Amygdala (tissue), 56 donors: ENCODE measurements around the gene CIT.

Experiments used
- DNase-seq, 56 donors: peaks; one replicate each; lab custom pipeline; 2025; lab: John Stamatoyannopoulos, UW

Gene CIT

DNA sequence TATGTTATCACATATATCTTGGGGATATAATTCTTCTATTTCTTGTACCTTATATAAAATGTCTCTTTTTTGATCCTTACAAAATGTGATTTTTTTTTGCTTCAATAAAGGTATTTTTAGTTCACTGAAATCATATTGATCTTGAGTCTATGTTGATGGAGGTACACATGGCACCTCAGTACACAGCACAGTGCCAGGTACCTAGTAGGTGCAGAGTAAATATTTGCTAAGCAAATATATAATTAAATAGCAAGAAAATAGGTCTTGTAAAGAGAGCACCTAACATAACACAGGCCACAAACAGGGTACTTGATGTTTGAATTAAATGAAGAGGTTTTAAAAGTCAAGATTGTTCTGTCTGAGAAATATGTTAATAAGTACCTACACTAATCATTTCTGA is 69.7 kb downstream of the CIT start:
- DNase-seq, result no peak

DNA sequence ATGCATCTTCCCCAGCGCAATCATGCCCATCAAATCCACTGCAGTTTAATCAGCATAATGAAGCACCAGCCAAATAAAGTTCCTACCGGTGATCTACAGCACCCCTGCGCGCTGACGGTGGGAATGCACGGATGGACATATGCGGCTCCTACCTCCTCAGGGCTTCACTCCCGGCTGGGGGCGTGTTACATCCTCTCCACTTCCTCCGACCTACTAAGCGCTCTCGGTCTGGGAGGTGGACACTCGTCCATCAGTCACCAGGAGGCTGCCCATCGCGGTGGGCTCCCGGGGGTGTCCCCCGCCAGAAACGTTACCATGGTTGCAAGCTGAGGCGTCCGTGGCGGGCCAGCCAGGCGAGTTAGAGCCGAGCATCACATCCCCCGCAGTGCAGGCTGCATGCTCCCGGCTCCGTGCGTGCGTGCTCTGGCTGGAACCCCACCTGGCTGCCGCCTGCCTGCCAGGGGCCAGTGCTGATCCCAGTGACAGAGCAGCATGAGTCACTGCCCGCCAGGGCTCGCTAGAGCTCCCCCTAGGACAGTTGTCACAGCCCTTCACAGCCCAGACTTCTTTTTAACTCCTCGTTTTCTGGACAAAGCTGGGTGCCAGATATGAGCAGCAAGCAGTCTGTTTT is 73.0 kb downstream of the CIT start:
- peak in 53 of 56 donors; percentile 9 to 81 (median 55) for DNase-seq

DNA sequence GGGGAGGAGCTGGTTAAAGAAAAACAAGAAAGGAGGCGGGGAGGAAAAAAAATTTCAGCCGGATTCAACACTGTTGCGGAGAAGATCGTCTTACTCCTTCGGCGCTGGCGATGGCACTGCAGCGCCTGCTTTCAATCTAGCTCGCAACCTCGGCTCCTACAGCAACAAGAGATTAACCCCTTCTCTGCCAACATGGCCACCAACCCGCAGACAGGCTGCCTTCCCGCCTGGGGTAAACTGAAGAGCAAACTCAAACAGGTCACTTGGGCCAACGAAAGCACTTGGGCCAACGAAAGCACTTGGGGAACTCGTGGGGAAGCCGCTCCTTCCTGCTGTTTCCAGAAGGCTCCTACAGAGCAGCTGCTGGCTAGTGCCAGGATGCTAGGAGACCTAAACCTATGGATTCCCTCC is 73.7 kb downstream of the CIT start:
- DNase-seq, result peak in 49 of 56 donors; percentile 8 to 71 (median 38)

DNA sequence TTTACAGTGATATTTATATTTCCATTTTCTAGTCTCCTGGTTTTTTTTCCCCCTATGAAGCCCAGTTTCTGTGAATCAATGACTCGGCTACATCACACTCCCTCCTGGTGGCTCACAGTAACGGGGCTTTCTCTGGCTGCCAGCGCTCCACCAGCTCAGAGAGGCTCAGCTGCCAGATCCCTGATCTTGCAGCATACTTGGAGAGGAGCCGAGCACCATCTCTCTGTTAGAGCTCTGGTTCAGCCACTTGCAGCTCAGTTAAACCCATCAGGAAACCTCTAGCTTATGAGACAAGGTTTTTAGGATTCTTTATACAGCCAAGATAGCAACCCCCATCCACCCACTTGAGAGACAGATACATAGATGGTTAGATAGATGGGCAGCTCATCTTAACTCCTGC is 74.6 kb downstream of the CIT start:
- DNase-seq, result peak in 47 of 56 donors; percentile 3 to 67 (median 31)

DNA sequence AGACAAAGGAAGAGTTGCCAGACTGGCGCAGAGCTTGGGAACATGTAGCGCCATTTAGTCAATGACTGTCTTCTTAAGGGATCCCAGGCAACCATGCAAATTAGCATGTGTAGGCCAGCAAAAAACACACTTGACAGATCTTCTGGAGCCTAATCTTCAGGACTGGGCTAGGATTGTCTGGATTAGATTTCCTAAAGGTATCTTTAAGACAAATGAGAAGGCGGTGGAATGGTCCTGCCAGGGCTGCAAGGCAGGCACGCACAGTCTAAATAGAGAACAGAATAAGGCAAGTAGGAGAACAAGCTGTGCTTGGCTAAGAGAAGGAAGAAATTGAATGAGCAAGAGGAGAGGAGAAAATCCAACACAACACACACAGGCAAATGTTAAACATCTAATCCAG is 80.0 kb downstream of the CIT start:
- DNase-seq, result peak in 1 of 56 donors; percentile 3

DNA sequence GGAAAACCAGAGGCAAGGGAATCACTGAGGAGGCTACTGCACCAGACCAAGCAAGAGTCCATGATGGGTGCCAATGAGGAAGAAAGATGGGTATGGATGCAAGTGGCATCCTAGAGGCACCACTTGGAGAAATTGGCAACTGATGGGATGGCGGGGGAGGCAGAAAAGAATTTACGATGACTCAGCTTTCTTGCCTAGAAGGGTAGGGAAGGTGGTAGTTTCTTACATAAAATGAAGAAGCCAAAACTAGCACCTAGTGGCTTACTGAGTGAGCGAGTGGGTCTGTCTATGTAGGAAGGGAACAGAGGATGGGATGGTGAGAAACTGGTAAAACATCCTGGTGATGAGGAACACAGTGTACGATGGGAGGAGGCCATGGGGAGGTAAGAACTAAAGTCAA is 80.8 kb downstream of the CIT start:
- DNase-seq, result no peak

DNA sequence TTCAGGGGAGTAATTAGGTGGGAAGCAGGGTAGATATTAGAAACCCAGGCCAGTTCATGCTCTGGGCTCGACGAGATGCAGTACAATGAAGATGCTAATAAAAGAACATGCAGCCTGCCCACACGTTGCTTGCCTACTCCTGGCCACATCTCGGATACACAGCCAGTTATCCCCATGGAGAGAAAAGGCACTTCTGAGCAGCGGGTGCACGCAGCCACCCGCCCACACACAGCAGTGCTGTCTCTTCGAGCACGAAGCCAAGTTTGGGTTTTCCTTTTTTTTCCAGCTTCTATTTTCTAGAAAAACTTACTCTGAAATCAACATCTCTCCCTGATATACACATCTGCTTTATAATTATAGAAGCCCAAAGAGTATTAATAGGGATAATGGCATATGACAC is 85.7 kb downstream of the CIT start:
- DNase-seq, result peak in 19 of 56 donors; percentile 2 to 40 (median 9)

DNA sequence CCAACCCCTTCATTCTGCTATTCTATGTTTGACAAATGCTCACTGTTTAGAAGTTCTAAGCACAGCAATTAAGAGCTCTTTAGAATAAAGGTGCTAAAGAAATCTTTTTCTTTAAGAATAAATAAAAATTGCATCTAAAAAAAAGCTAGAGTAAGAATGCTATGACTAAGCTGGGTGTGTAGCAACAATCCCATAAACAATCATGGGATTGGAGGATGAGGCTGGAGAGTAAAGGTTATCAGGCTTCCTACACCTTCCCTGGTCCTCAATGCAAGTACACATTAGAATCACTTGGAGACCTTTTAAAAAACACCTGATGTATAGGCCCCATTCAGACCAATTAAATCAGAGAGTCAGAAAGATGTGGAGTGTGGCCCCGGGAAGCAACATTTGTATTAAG is 88.3 kb downstream of the CIT start:
- no peak for DNase-seq

DNA sequence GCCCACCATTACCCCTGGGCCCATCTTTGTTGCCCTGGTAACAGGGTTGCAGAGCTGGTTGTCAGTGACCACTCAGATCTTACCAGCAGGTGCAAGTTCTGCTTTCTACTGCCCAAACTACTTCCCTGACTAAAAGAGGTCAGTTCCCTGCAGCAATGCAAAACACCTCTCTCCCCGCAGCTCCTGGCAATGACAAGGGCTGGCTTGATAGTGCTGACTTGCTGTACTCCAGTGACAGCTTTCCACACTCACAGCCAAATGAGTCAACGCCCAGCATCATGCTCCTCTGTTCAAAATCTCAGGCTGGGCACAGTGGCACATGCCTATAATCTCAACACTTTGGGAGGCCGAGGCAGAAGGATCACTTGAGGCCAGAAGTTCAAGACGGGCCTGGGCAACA is 90.6 kb downstream of the CIT start:
- DNase-seq, result no peak

DNA sequence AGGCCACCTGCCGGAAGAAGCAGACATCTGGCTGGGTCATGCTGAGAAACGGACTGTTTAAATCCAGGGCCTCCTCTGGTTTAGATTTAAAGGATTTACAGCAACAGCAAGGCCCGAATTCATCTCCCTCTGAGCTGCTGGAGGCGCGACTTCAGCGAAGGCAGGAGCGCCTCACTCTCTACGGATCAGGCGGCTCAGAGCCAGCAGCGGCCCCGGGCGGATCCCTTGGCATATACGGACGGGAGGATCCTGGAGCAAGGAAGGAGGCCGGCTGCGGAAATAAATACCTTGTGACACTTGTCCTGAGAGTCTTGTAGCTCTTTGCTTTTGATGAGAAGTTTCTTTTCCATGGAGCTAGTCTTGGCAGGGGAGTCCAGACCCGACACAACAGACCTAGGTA is 92.4 kb downstream of the CIT start:
- no peak for DNase-seq

DNA sequence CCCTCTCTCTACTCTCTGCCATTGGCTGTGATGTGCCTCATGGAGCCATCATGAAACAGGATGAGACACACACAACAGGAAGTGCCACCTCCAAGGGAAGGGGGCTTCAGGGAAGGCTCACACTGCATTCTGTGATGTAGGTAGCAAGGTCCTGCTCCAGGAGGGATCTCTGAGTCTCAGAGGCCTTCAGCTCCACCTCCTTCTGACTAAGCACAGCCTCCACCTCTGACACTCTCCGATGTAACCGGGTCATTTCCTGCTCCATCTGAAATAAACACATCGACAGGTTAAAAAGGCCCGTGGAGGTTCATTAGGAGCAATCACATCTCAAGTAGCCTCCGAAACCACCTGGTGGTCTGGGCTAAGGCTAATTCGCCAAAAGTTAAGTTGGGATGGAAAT is 93.3 kb downstream of the CIT start:
- no peak for DNase-seq

DNA sequence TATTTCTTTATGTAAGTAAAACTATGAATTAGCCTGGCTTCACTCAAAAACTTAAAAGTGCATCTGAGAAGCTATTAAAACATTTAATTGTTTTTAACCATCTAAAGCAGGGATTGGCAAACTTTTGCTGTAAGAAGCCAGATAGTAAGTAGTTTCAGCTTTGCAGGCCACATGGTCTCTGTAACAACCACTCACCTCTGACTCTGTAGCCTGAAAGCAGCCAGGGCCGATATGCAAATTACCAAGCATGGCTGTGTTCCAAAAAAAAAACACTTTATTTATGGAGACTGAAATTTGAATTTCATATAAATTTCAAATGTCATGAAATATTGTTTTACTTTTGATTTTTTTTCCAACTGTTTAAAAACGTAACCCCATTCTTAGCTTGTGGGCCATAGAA is 95.3 kb downstream of the CIT start:
- no peak for DNase-seq

DNA sequence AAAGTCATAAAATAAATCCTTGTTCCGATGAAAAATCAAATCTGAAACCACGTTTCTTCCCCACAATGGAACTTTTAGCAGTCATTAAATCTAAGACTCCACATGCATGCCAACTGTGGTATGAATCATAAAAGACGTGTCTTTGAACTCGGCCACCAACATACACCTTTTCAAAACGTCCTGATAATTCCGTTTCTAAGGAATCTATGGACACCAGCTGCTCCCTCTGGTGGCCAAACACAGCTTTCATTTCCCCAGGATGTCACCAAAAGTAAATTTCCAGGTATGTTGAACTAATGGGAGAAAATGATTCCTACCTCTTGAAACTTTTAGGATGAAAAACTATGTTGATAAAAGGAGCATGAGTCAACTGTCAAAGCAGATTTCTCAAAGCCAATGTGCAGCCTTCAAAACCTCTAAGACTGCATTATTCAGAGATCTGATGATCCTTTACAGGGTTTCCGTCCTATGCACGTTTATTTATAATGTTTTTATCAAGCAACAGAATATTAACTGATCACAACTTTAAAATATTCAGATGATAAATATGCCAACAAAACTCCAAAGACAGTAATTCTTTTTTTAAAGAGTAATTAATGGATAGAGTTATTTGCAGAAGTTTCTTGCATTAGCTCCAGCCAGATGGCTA is 96.2 kb downstream of the CIT start:
- DNase-seq, result peak in 15 of 56 donors; percentile 1 to 54 (median 7)

DNA sequence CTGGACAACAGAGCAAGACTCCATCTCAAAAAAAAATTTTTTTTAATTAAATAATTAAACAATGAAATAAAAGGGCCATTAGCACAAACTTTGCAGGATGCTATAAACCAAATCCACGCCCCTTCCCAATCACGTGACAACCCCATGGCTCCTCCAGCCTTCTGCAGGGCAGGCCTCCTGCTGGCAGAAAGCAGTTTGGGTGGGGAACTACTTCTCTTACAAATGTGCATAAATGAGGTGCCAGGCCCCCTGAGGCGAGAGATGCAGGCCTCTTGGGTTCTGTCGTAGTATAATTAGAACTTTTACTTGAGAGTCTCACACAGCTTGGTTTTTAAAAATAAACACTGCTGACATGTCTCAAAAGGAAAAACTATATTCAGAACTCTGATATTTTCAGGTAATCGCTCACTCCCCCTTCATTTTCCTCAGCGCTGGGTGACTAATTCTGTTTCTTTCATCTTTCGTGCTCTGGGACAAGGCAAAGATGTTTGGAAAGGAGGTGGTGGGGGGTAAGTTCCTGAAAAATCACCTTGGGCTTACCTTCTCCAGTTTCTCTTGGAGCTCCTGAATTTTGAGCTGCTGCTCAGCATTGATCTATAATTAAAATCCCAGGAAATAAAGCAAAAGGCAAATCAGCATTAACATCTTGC is 101.7 kb downstream of the CIT start:
- DNase-seq, result no peak

DNA sequence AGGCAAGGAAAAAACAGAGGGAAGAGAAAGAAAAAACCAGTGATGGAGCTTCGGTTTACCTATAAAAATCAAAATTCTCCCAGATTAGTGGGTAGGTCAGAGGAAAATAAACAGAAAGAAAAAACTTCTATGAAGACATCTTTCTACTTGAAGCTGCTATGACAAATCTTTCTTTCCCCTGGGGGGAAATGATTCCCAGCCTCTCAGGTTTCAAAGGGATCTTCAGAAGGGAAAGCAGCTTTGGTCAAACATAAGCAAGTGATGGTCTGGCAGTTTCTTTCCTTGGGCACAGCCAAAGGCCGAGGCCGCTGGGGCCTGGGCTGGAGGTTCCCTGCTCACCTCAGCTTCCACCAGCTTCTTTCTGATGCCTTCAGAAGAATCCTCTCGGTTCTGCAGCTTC is 104.7 kb downstream of the CIT start:
- DNase-seq, result no peak

DNA sequence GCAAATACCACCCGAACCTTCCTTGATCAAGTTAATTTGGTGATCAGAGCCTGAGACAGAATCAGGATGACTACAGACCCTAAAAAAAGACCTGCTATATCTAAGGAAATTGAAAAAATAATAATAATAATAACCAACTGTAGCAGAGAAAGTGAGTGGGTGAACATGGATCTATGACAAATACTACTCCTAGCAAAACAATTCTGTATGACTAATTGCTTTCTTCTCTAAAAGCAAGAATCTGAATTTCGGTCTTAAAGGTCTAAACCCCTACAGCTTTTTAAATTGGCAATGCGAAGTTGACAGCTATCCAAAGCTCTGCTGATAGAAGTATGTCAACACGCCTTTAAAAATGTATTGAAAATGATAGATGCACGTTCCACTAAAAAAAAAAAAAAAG is 107.0 kb downstream of the CIT start:
- no peak for DNase-seq

DNA sequence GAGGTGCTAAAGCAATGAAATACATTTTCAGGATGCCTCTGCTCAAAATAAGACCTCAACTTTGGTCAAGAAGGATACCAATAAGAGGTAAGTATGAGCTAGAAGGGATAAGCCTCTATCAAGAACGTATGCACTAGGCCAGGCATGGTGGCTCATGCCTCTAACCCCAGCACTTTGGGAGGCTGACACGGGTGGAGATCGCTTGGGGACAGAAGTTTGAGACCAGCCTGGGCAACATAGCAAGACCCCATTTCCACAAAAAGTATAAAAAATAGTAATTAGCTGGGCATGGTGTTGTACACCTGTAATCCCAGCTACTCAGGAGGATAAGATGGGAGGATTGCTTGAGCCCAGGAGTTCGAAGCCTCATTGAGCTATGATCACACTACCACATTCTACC is 114.5 kb downstream of the CIT start:
- no peak for DNase-seq

DNA sequence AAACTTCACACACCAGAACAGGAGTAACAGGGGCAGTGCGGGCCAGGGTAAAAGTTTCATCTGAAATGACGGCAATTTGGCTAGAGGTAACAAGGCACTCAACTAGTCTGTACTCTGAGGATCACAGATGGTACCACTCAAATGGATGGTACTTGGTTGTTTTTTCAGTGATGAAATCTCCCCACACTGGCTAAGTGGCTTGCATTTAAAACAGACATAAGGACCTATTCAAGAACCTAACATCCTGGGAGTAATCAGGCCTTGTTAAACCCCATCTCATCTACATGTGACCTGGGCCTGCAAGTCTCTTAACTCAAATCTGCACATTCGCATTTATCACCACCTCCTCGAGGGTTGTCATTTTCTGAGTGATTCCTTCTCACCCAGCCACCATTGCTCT is 118.4 kb downstream of the CIT start:
- DNase-seq, result no peak

DNA sequence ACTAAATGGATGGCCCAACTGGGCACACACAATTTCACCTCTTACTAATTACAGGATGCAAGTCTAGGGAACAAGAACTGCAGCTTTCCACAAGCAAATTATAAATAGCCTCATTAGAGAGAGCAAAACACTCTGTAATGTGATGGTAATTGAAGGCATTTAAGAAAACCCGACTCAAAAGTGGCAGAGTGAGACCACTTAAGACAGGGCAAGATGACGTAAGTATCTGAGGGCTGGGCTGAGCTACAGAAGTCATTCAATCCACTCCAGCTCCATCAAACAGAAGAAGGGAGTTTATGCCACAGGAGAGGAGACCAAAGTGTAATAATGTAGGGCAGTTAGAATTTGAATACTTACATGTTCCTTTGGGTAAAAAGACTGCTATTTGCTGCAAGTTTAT is 118.9 kb downstream of the CIT start:
- DNase-seq, result no peak

DNA sequence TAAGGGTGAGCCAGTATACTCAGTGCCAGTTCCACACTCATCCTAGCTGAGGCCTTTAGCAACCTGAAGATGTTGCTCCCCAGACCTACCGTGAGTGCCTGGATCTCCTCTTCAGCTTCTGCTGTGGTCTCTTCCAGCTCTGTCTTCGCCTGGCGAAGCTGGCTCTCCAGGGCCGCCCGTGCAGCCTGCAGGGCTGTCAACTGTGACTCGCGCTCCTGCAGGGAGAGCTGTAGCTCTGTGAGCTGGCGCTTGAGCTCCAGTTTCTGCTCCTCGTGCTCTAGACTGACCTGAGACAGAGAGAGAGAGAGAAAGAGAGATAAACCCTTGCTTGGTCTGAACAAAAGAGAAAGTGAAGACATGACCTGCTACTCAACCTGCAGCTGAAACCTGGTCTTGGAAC is 125.2 kb downstream of the CIT start:
- no peak for DNase-seq

DNA sequence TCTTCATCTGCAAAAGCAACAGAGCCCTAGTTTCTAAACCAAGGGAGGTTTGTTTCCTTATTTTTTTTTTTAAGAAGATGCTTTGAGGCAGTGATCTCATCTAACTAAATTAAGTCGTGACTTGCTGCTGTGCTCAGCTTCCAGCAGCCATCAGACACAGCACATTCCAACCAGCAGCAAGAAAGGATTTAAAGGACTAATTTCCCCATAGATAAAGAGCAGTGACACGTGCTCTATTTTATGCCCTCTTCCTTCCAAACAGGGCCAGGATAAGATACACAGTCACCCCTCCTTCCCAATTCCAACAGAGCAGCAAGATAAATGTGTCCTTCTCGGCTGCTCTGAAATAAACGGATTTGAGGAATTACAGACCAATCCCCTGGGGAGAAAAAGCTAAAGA is 127.5 kb downstream of the CIT start:
- peak in 2 of 56 donors; percentile 10 to 17 for DNase-seq

DNA sequence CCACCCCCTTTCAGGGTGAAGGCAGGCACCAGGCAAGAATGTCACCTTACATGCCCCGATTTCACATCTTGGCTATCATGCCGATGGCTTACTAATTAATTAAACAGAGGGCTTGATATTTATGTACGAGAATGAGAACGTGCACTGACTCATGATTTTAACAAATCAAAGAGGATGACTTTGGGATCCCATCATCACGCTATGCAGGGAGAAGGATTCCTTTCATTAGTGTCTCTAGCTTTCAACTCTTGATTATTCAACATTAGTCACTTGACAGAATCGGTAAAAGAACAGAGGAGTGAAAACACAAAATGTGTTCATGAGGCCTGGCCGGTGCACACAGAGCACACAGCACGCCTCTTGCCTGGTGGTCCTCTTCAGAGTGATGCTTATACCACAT is 128.6 kb downstream of the CIT start:
- peak in 1 of 56 donors; percentile 10 for DNase-seq
